DMS53 treated with DMSO at 0.1 percent for 48 hours (cell line): ENCODE measurements around the gene IDNK.

Experiments
- DNase-seq: peaks from one replicate; lab custom pipeline; 2025; ENCODE audit not compliant: unreplicated experiment; lab: John Stamatoyannopoulos, UW

The IDNK gene

DNA sequence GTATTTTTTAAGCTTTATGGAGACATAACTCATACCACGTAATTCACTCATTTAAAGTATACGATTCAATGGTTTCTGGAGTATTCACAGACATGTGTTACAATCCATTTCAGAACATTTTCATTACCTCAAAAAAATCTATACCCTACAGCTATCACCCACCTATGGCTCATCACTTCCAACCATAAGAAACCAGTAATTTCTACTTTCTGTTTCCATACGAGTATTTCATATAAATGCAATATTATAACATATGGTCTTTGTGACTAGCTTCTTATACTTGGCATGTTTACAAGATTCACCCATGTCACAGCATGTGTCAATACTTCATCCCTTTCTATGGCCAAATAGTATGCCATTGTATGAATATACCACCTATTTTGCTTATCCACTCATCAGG is 66.0 kb downstream of the IDNK start:
- no peak for DNase-seq

DNA sequence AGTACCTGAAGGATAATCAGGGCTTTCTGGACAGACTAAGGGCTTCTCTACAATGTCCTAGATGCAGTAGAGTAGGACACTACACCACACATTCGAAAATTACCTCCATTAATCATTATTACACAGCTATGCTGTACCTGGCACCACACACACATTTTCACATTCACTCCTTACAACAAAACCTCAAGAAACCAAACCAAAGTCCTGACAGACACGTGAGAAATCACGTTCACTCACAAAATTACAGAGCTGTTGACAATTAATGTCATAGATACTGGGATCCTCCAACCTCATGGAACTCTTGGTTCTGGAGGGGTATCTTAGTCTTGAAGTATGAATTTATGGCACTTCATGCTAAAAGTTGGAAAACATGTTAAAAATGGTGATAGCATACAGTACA is 68.5 kb downstream of the IDNK start:
- DNase-seq, result no peak
